Sigmoid colon (tissue), 4 donors: ENCODE results near the gene PPP1R37.

ENCODE experiments used
- EP300 ChIP-seq, 4 donors: sonication (generic); formaldehyde crosslinking; IDR thresholded peaks; one replicate each; pipeline ENCODE4 v1.6.1; 2017; ENCODE audit warnings: antibody characterized with exemption in 4 of 4
- POLR2A ChIP-seq, 2 donors: fragments of 450-650 bp; IDR thresholded peaks; one replicate each; pipeline ENCODE4 v1.6.1; 2016; ENCODE audit warnings: antibody characterized with exemption in 2 of 2, mild to moderate bottlenecking in 2 of 2, moderate library complexity in 2 of 2
- POLR2AphosphoS5 ChIP-seq, 4 donors: sonication (generic); formaldehyde crosslinking; IDR thresholded peaks; one replicate each; pipeline ENCODE4 v1.6.1; 2017; ENCODE audit warnings: antibody characterized with exemption in 4 of 4

GRCh38 chr19:45180936-45181335 is 88.0 kb downstream of the PPP1R37 start:
- TF ChIP-seq POLR2AphosphoS5 (IDR thresholded peaks at IDR 0.05) (no peak), POLR2A (IDR thresholded peaks at IDR 0.05) (no peak), EP300 (IDR thresholded peaks at IDR 0.05) (no peak)
